Lung (tissue), 12 donors: ENCODE measurements around the gene URGCP. TPM values are rescaled to one million over a fixed set of nuclear protein-coding genes. Genes with fewer than 3 reads are reported as not detected.

ENCODE experiments used
- ATAC-seq: fragments of 200-7000 bp; cut with Tn5 transposase; one replicate; pipeline ENCODE4 v1.9.1; 2020; ENCODE audit warnings: moderate number of reproducible peaks; ENCODE audit not compliant: insufficient read depth, low FRiP score
- DNase-seq, 3 donors: peaks; one replicate each; pipeline ENCODE4 v3.0.0-alpha.2; 2013 to 2017
- H3K27ac ChIP-seq, 2 donors: one replicate each; pipeline ENCODE4 v1.5.1; 2013; ENCODE audit warnings: mild to moderate bottlenecking in 2 of 2, moderate library complexity in 2 of 2, control low read depth in 1 of 2, inconsistent platforms in 1 of 2, low read depth in 1 of 2, low read length in 1 of 2
- H3K27me3 ChIP-seq, 3 donors: one replicate each; pipeline ENCODE4 v1.5.1; 2013; ENCODE audit warnings: low read length in 2 of 3; ENCODE audit not compliant: control insufficient read depth in 3 of 3, insufficient read depth in 3 of 3
- H3K36me3 ChIP-seq, 4 donors: one replicate each; pipeline ENCODE4 v1.5.1; 2013; ENCODE audit warnings: low read length in 4 of 4, mild to moderate bottlenecking in 1 of 4, moderate library complexity in 1 of 4; ENCODE audit not compliant: control insufficient read depth in 4 of 4, insufficient read depth in 4 of 4
- H3K4me1 ChIP-seq, 5 donors: one replicate each; pipeline ENCODE4 v1.5.1; 2013; ENCODE audit warnings: low read length in 5 of 5, mild to moderate bottlenecking in 2 of 5, moderate library complexity in 1 of 5; ENCODE audit not compliant: control insufficient read depth in 5 of 5, insufficient read depth in 5 of 5
- H3K4me3 ChIP-seq: one replicate; pipeline ENCODE4 v1.5.1; 2013; ENCODE audit warnings: mild to moderate bottlenecking, control low read depth, moderate library complexity
- H3K9ac ChIP-seq, 2 donors: one replicate each; pipeline ENCODE4 v1.5.1; 2013; ENCODE audit warnings: low read length in 2 of 2, control low read depth in 1 of 2; ENCODE audit not compliant: insufficient read depth in 1 of 2
- H3K9me3 ChIP-seq, 4 donors: one replicate each; pipeline ENCODE4 v1.5.1; 2013; ENCODE audit warnings: low read length in 3 of 4, mild to moderate bottlenecking in 1 of 4, moderate library complexity in 1 of 4; ENCODE audit not compliant: control insufficient read depth in 4 of 4, insufficient read depth in 3 of 4
- WGBS, 2 donors: extraction: QIAGEN DNeasy Blood & Tissue Kit; methylation state at CpG; one replicate each; pipeline ENCODE4 v1.1.7; 2013; 5-methylcytosine and 5-hydroxymethylcytosine counted together
- polyA plus RNA-seq, 2 donors: library from polyadenylated mRNA; stranded (reverse); fragments of 200-250 nt; gene quantifications; one replicate each; pipeline ENCODE4 v1.2.1, GENCODE V29; 2013
- total RNA-seq, 2 donors: library from RNA; depleted of rRNA in 1 of 2; stranded (reverse); fragments of >200 nt in 1 of 2; gene quantifications; one replicate each; pipeline ENCODE4 v1.2.1, GENCODE V29; 2014 to 2021
- TF ChIP-seq, protein P1 (sequence below): IDR thresholded peaks from 2 replicates; pipeline ENCODE4 v1.5.1; 2012; ENCODE audit warnings: mild to moderate bottlenecking; ENCODE audit errors: control extremely low read depth, extremely low read depth
- donor health status: control.
- donor health status: control.
- donor health status: Bipolar disorder and iron deficiency.
- donor health status: healthy.
- donor health status: DM: yes; HTN: yes; CAD: no.

The URGCP gene
- total and polyA plus RNA-seq, 4 donors, result 11.8 to 25.5 (median 19.7) TPM

DNA sequence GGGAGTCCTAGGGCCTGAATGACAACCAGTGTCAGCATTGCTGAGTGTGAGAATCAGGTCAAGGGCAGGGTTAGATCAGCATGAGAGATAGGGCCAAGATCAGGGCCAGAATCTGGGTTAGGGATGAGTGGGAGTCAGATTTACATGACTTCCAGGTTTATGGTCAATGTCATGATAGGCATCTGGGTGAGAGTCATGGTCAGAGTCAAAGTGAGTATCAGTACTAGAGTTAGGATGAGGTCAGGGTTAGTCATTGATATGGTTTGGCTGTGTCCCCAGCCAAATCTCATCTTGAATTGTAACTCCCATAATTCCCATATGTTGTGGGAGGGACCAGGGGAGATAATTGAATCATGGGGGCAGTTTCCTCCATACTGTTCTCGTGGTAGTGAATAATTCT, 49.4 kb downstream of the URGCP start:
- DNase-seq (no peak), ATAC-seq (no peak)
- no peaks in the 10 kb centered on the region for H3K36me3 ChIP-seq
- no peaks in the 10 kb centered on the region for H3K9me3 ChIP-seq
- H3K9ac ChIP-seq, result no peak overlapping the region
- WGBS, 2 donors, result 84% methylated on average over 1 of the region's 1 CpG
- H3K4me1 ChIP-seq, result no peaks in the 10 kb centered on the region
- no peaks in the 10 kb centered on the region for H3K27me3 ChIP-seq
- TF ChIP-seq, protein P1, sequence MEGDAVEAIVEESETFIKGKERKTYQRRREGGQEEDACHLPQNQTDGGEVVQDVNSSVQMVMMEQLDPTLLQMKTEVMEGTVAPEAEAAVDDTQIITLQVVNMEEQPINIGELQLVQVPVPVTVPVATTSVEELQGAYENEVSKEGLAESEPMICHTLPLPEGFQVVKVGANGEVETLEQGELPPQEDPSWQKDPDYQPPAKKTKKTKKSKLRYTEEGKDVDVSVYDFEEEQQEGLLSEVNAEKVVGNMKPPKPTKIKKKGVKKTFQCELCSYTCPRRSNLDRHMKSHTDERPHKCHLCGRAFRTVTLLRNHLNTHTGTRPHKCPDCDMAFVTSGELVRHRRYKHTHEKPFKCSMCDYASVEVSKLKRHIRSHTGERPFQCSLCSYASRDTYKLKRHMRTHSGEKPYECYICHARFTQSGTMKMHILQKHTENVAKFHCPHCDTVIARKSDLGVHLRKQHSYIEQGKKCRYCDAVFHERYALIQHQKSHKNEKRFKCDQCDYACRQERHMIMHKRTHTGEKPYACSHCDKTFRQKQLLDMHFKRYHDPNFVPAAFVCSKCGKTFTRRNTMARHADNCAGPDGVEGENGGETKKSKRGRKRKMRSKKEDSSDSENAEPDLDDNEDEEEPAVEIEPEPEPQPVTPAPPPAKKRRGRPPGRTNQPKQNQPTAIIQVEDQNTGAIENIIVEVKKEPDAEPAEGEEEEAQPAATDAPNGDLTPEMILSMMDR, result no peak
- no peak overlapping the region for H3K27ac ChIP-seq
- H3K4me3 ChIP-seq, result no peak overlapping the region

DNA sequence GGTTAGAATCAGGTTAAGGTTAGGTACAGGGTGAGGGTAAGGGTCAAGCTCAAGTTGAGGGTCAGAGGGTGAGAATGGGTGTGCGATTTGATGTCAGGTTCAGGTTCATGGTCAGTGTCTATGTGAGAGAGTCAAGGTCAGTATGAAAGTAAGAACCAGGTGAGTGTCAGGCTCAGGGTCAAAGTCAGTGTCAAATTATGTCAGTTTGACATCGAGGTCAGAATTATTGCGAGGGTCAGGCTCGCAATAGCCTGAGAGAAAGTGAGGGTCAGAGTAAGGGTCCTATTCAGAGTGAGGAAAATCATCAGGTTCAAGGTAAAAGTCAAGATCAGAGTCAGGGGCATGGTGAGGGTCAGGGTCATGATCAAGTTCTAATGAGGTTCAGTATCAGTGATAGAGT, 50.1 kb downstream of the URGCP start:
- TF ChIP-seq, protein P1, result no peak
- H3K27me3 ChIP-seq, result no peaks in the 10 kb centered on the region
- no peaks in the 10 kb centered on the region for H3K36me3 ChIP-seq
- no peak overlapping the region for H3K9ac ChIP-seq
- no peak for DNase-seq
- H3K27ac ChIP-seq, result no peak overlapping the region
- no peak overlapping the region for H3K4me3 ChIP-seq
- no peaks in the 10 kb centered on the region for H3K9me3 ChIP-seq
- 94 to 96% methylated on average over 4 of the region's 4 CpGs for WGBS, 2 donors
- H3K4me1 ChIP-seq, result no peaks in the 10 kb centered on the region
- no peak for ATAC-seq

DNA sequence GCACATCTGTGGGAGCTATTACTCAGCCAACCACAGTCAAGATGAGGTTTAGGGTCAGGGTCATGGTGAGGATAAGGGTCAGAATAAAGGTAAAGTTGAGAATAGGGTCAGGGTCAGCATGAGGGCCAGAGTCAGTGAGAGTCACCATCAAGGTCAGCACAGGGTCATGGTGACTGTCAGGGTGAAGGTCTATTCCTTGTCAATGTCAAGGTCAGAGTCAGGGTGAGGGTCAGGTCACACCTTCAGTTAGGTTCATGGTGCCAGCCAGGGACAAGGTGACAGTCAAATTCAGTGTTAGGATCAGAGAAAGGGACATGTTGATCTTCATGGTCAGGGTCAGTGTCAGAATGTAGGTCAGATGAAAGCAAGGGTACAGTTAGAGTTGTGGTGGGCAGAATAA, 51.2 kb downstream of the URGCP start:
- H3K4me3 ChIP-seq, result no peak overlapping the region
- no peaks in the 10 kb centered on the region for H3K9me3 ChIP-seq
- TF ChIP-seq, protein P1, result no peak
- H3K27me3 ChIP-seq, result no peaks in the 10 kb centered on the region
- DNase-seq (no peak), ATAC-seq (no peak)
- H3K36me3 ChIP-seq, result no peaks in the 10 kb centered on the region
- H3K27ac ChIP-seq, result no peak overlapping the region
- H3K4me1 ChIP-seq, result no peaks in the 10 kb centered on the region
- H3K9ac ChIP-seq, result no peak overlapping the region

DNA sequence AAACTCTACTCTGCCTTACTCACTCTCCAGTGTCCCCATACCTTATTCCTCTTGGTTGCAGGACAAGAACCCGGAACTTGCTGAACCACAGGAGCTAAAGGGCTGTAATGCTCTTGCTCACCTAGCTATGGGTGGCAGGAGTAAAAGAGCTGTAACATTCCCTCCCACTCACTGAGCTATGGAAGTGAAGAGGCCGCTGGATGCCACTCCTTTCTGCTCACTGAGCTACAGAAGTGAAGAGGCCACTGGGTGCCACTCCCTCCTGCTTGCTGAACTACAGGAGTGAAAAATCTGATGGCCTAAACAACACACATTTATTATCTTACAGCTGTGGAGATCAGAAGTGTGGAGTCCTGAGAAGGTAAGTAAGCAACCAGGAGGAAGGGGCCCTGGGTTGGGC, 54.6 kb downstream of the URGCP start:
- no peak overlapping the region for H3K27ac ChIP-seq
- ATAC-seq (no peak), DNase-seq (no peak)
- 84 to 94% methylated on average over 2 of the region's 2 CpGs for WGBS, 2 donors
- H3K4me3 ChIP-seq, result no peak overlapping the region
- H3K27me3 ChIP-seq, result no peaks in the 10 kb centered on the region
- H3K9ac ChIP-seq, result no peak overlapping the region
- H3K4me1 ChIP-seq, result no peaks in the 10 kb centered on the region
- TF ChIP-seq, protein P1, result no peak
- no peaks in the 10 kb centered on the region for H3K36me3 ChIP-seq
- no peaks in the 10 kb centered on the region for H3K9me3 ChIP-seq
